CD4-positive, alpha-beta T cell (primary cell): ENCODE results near the gene RGS14. TPM values are rescaled to one million over a fixed set of nuclear protein-coding genes. Genes with fewer than 3 reads are reported as not detected.

ENCODE experiments used
- ATAC-seq: fragments of 200-7000 bp; cut with Tn5 transposase; one replicate; pipeline ENCODE4 v1.10.0; 2022; ENCODE audit warnings: mild to moderate bottlenecking; ENCODE audit not compliant: poor library complexity
- CTCF ChIA-PET: fragments of 350-600 bp; sonication (Branson Sonifier 250); formaldehyde crosslinking; loops from one replicate; lab custom pipeline; 2021; ENCODE audit warnings: antibody characterized with exemption, inconsistent platforms; lab: Charles Lee
- POLR2A ChIA-PET: fragments of 350-600 bp; sonication (Branson Sonifier 250); formaldehyde crosslinking; loops from one replicate; lab custom pipeline; 2021; ENCODE audit warnings: antibody characterized with exemption, inconsistent platforms; lab: Charles Lee
- DNase-seq, 14 experiments: peaks; one replicate each; pipeline ENCODE4 v3.0.0-alpha.2; 2013 to 2020; ENCODE audit warnings: mixed read lengths in 2 of 14
- H3K27ac ChIP-seq, 2 donors: one replicate each; pipeline versions ENCODE4 v1.5.1 to v1.7.0; 2013; ENCODE audit warnings: low read length in 2 of 2, low read depth in 1 of 2, mild to moderate bottlenecking in 1 of 2
- H3K27me3 ChIP-seq, 2 experiments: 1 replicate in 1 of 2; 2 replicates in 1 of 2; pipeline versions ENCODE4 v1.6.1 to v1.7.0; 2013; ENCODE audit warnings: low read length in 2 of 2, control low read depth in 1 of 2, mild to moderate bottlenecking in 1 of 2, moderate library complexity in 1 of 2; ENCODE audit not compliant: insufficient read depth in 2 of 2, control insufficient read depth in 1 of 2
- H3K36me3 ChIP-seq: one replicate; pipeline ENCODE4 v1.6.1; 2013; ENCODE audit warnings: low read length, control low read depth; ENCODE audit not compliant: insufficient read depth
- H3K4me1 ChIP-seq: one replicate; pipeline ENCODE4 v1.6.1; 2013; ENCODE audit warnings: low read length, control low read depth; ENCODE audit not compliant: insufficient read depth
- H3K4me3 ChIP-seq: one replicate; pipeline ENCODE4 v1.5.1; 2013; ENCODE audit warnings: mild to moderate bottlenecking, low read length, moderate library complexity
- H3K9me3 ChIP-seq, 2 experiments: 1 replicate in 1 of 2; 2 replicates in 1 of 2; pipeline versions ENCODE4 v1.6.1 to v1.7.0; 2013; ENCODE audit warnings: low read length in 2 of 2, mild to moderate bottlenecking in 2 of 2, control low read depth in 1 of 2, moderate library complexity in 1 of 2; ENCODE audit not compliant: control insufficient read depth in 1 of 2, insufficient read depth in 1 of 2
- H3K27ac Mint-ChIP-seq: one replicate; pipeline ENCODE4 v1.8.0; 2020; ENCODE audit warnings: mixed read lengths
- H3K27me3 Mint-ChIP-seq: one replicate; pipeline ENCODE4 v1.8.0; 2021; ENCODE audit warnings: mixed read lengths
- H3K36me3 Mint-ChIP-seq: one replicate; pipeline ENCODE4 v1.8.0; 2021; ENCODE audit warnings: low read depth, mixed read lengths
- H3K4me1 Mint-ChIP-seq: one replicate; pipeline ENCODE4 v1.8.0; 2021; ENCODE audit warnings: low read depth, mixed read lengths
- H3K4me3 Mint-ChIP-seq: one replicate; pipeline ENCODE4 v1.8.0; 2020; ENCODE audit warnings: mild to moderate bottlenecking, mixed read lengths
- H3K9me3 Mint-ChIP-seq: one replicate; pipeline ENCODE4 v1.8.0; 2020; ENCODE audit warnings: mixed read lengths
- intact Hi-C, 2 experiments: fragments of 100-400 bp; cut with DNase I in 1 of 2; cut with micrococcal nuclease in 1 of 2; formaldehyde crosslinking; loops; one replicate each; pipeline versions ENCODE4 v1.15.1 to v1.9.0; 2023 to 2025; cut with DNase I, micrococcal nuclease
- total RNA-seq, 174 experiments: library from RNA in 2 of 174; stranded (reverse) in 2 of 174; gene quantifications; one replicate each; pipeline ENCODE4 v1.2.3 and lab custom pipeline; 2021 to 2026
- TF ChIP-seq, protein P1 (sequence below): fragments of 200-600 bp; IDR thresholded peaks from one replicate; pipeline ENCODE4 v1.8.0; 2022; ENCODE audit warnings: antibody characterized with exemption, mild to moderate bottlenecking

The RGS14 gene
- total RNA-seq, 2 experiments from 2014 or later = 34.7 to 35.3 TPM

DNA sequence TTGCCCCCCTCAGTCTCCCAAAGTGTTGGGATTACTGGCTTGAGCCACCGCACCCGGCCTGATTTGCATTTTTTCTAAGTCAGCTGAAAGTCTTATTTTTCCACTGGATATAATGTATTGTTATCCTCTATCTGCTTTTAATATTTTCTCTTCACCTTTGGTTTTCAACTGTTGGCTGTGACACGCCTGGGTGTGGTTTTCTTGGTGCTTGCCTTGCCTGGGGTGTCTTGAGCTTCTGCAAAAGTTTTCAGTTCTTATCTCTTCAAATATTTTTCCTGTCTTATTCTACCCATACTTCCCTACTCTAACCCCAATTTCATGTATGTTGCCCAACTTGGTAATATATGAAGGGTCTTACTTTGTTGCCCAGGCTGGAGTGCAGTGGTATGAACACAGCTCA, 41.7 kb upstream of the RGS14 start:
- Histone ChIP-seq H3K36me3 (peaks cover 4% of the 10 kb centered on the region), H3K9me3 (peaks cover 0 to 4% of the 10 kb centered on the region in 2 experiments), H3K4me3 (no peak overlapping the region), H3K27me3 (no peaks in the 10 kb centered on the region), H3K27ac (no peak overlapping the region), H3K4me1 (peaks cover 36% of the 10 kb centered on the region)
- intact Hi-C loops = loop anchor here in 1 of 2 experiments (5.0 to 10.0 kb wide), 2 partner anchors 141 to 201 kb away; no protein-coding TSS in a partner anchor
- Mint-ChIP-seq H3K4me3 (no peak overlapping the region), H3K9me3 (no peaks in the 10 kb centered on the region), H3K27me3 (peaks cover 1% of the 10 kb centered on the region), H3K36me3 (peaks cover 11% of the 10 kb centered on the region), H3K27ac (no peak overlapping the region), H3K4me1 (peaks cover 41% of the 10 kb centered on the region)
- CTCF ChIA-PET = interaction anchor here (1.1 to 1.9 kb wide), 3 partner anchors 12 to 140 kb away, joined by 3 to 5 read pairs (median 4); partner anchors contain the start of genes PRELID1 and RAB24
- DNase-seq = no peak
- TF ChIP-seq, protein P1, sequence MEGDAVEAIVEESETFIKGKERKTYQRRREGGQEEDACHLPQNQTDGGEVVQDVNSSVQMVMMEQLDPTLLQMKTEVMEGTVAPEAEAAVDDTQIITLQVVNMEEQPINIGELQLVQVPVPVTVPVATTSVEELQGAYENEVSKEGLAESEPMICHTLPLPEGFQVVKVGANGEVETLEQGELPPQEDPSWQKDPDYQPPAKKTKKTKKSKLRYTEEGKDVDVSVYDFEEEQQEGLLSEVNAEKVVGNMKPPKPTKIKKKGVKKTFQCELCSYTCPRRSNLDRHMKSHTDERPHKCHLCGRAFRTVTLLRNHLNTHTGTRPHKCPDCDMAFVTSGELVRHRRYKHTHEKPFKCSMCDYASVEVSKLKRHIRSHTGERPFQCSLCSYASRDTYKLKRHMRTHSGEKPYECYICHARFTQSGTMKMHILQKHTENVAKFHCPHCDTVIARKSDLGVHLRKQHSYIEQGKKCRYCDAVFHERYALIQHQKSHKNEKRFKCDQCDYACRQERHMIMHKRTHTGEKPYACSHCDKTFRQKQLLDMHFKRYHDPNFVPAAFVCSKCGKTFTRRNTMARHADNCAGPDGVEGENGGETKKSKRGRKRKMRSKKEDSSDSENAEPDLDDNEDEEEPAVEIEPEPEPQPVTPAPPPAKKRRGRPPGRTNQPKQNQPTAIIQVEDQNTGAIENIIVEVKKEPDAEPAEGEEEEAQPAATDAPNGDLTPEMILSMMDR = no peak
- POLR2A ChIA-PET = no interaction called here
- ATAC-seq = no peak

DNA sequence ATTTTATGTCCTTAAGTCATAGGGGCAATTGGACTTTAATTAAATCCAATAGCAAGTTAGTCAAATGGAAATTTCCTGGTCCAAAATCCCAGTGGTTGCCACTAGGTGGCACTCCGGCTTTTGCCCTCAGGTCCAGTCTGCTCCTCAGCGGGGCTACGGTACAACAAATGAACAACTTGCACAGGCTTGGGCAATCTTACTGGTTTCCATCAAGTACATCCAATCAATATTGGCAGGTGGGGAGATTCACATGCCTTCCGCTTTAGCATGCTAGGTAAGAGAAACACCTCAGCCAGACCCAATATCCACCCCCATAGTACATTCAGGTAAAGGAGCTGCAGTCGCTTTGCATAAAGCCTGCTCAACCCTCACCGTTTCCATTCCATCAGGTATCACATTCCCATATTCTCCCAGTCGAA, 39.8 kb upstream of the RGS14 start:
- Histone ChIP-seq H3K27ac (no peak overlapping the region), H3K4me3 (no peak overlapping the region), H3K27me3 (no peaks in the 10 kb centered on the region), H3K9me3 (peaks cover 0 to 4% of the 10 kb centered on the region in 2 experiments), H3K36me3 (peaks cover 6% of the 10 kb centered on the region), H3K4me1 (peaks cover 16% of the 10 kb centered on the region)
- POLR2A ChIA-PET = interaction anchor here (0.7 to 0.8 kb wide), 2 partner anchors 33 to 73 kb away, joined by 3 read pairs; no protein-coding TSS in a partner anchor
- TF ChIP-seq, protein P1 = peak; percentile 92
- H3K36me3 Mint-ChIP-seq = peaks cover 11% of the 10 kb centered on the region
- no peaks in the 10 kb centered on the region for H3K9me3 Mint-ChIP-seq
- intact Hi-C loops = loop anchor here (1.0 to 10.0 kb wide), 7 partner anchors 64 to 203 kb away; no protein-coding TSS in a partner anchor
- peak; percentile 86 for ATAC-seq
- H3K4me3 Mint-ChIP-seq = no peak overlapping the region
- peak; percentile 58 to 87 (median 70) for DNase-seq
- CTCF ChIA-PET = interaction anchor here (1.0 to 2.6 kb wide), 8 partner anchors 8 to 86 kb away, joined by 3 to 13 read pairs (median 6); no protein-coding TSS in a partner anchor
- no peaks in the 10 kb centered on the region for H3K27me3 Mint-ChIP-seq
- peaks cover 22% of the 10 kb centered on the region for H3K4me1 Mint-ChIP-seq
- no peak overlapping the region for H3K27ac Mint-ChIP-seq

DNA sequence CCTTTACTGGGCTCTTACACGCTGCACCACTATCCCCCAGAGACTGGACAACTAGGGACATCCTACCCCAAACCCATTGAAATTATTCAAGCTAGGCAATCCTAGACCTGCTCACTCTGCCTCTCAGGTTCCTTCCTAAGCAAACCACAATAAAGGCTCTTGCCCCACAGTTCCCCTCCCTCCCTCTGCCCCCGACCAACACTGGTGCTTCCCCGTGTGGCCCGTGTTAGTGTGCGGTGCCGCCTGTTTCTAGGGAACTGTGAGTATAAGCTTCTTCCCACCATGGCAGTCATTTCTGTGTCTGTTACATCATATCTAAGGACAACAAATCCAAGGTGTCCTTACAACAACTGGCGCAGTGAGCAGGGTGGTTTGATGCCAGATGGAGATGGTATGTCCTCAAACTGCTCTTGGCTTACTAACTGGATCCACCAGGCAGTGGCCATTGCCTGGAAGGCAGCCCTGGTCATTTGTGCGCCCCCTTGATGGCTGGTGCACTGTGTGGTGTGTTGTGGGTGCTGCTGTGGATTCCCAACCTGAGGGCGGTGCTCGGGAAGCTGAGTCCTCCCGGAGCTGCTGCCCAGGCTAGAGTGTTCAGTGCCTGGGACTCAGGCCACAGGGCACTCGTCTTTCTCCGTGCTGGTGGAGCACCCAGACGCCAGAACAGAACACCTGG, 37.7 kb upstream of the RGS14 start:
- ChIA-PET CTCF (interaction anchor here (1.3 to 2.6 kb wide), 3 partner anchors 10 to 83 kb away, joined by 5 to 8 read pairs (median 5); no protein-coding TSS in a partner anchor), POLR2A (no interaction called here)
- DNase-seq = peak in 2 of 14 experiments; percentile 46 to 50
- intact Hi-C loops = loop anchor here in 1 of 2 experiments (5.0 to 10.0 kb wide), 2 partner anchors 137 to 205 kb away; no protein-coding TSS in a partner anchor
- H3K4me1 Mint-ChIP-seq = peaks cover 22% of the 10 kb centered on the region
- H3K9me3 Mint-ChIP-seq = no peaks in the 10 kb centered on the region
- TF ChIP-seq, protein P1 = no peak
- no peaks in the 10 kb centered on the region for H3K27me3 Mint-ChIP-seq
- H3K27me3 ChIP-seq = no peaks in the 10 kb centered on the region
- H3K9me3 ChIP-seq = peaks cover 0 to 4% of the 10 kb centered on the region in 2 experiments
- H3K4me1 ChIP-seq = peaks cover 14% of the 10 kb centered on the region
- ATAC-seq = peak; percentile 28
- no peak overlapping the region for H3K27ac ChIP-seq
- peaks cover 18% of the 10 kb centered on the region for H3K36me3 Mint-ChIP-seq
- no peak overlapping the region for H3K4me3 Mint-ChIP-seq
- H3K36me3 ChIP-seq = peaks cover 6% of the 10 kb centered on the region
- no peak overlapping the region for H3K4me3 ChIP-seq
- H3K27ac Mint-ChIP-seq = no peak overlapping the region
